GM12875 (cell line): ENCODE data around the gene TSPEAR.

Experiments
- H3K4me3 ChIP-seq: one replicate; pipeline ENCODE4 v1.5.1; 2011; ENCODE audit warnings: low read depth, low read length, control low read depth
- CTCF ChIP-seq: IDR thresholded peaks from 2 replicates; pipeline ENCODE4 v1.5.1; 2011; ENCODE audit warnings: low read depth, mild to moderate bottlenecking, control low read depth, inconsistent platforms, low read length, moderate library complexity, borderline replicate concordance; ENCODE audit not compliant: insufficient read depth

Gene TSPEAR

GRCh38 chr21:44713130-44713529 lies 1.8 kb upstream of the TSPEAR start:
- no peak overlapping the region for H3K4me3 ChIP-seq
- no peak for TF ChIP-seq CTCF

GRCh38 chr21:44712203-44713028 lies 1.0 kb upstream of the TSPEAR start:
- TF ChIP-seq CTCF = no peak
- no peak overlapping the region for H3K4me3 ChIP-seq

GRCh38 chr21:44710756-44711326 lies 531 bp downstream of the TSPEAR start:
- H3K4me3 ChIP-seq = no peak overlapping the region
- no peak for TF ChIP-seq CTCF

GRCh38 chr21:44710294-44710665 lies 1.1 kb downstream of the TSPEAR start:
- TF ChIP-seq CTCF = no peak
- no peak overlapping the region for H3K4me3 ChIP-seq

GRCh38 chr21:44709426-44710293 lies 1.7 kb downstream of the TSPEAR start:
- no peak overlapping the region for H3K4me3 ChIP-seq
- TF ChIP-seq CTCF = no peak

GRCh38 chr21:44708866-44709425 lies 2.4 kb downstream of the TSPEAR start:
- TF ChIP-seq CTCF = no peak
- no peak overlapping the region for H3K4me3 ChIP-seq
